Activated naive CD8-positive, alpha-beta T cell treated with anti-CD3 and anti-CD28 coated beads, Interleukin-2, amount 50 U/mL, for 24 hours (primary cell): ENCODE results near the gene BMPER.
"Not testable (repeated sequence)": the region's sequence is repeated elsewhere in the genome, so short reads cannot be mapped to it uniquely, and the experiment has no call there.

Experiments used
- ATAC-seq: fragments of 150-1000 bp; cut with Tn5 transposase; one replicate; pipeline ENCODE4 v1.10.0; 2021
- DNase-seq: peaks from one replicate; pipeline ENCODE4 v3.0.0; 2021
- H3K27ac Mint-ChIP-seq: one replicate; pipeline ENCODE4 v1.8.0; 2021; ENCODE audit warnings: mild to moderate bottlenecking, mixed read lengths
- H3K27me3 Mint-ChIP-seq: one replicate; pipeline ENCODE4 v1.8.0; 2021; ENCODE audit warnings: mixed read lengths
- H3K36me3 Mint-ChIP-seq: one replicate; pipeline ENCODE4 v1.8.0; 2021; ENCODE audit warnings: low read depth, mixed read lengths
- H3K4me1 Mint-ChIP-seq: one replicate; pipeline ENCODE4 v1.8.0; 2021; ENCODE audit warnings: mixed read lengths
- H3K4me3 Mint-ChIP-seq: one replicate; pipeline ENCODE4 v1.8.0; 2021; ENCODE audit warnings: mild to moderate bottlenecking, moderate library complexity, mixed read lengths
- H3K9me3 Mint-ChIP-seq: one replicate; pipeline ENCODE4 v1.8.0; 2021; ENCODE audit warnings: mixed read lengths

Gene BMPER

GRCh38 chr7:34158368-34159153 lies 253.2 kb downstream of the BMPER start:
- Mint-ChIP-seq H3K9me3 (peaks cover 5% of the 10 kb centered on the region), H3K36me3 (no peaks in the 10 kb centered on the region), H3K4me1 (no peaks in the 10 kb centered on the region), H3K27me3 (no peaks in the 10 kb centered on the region), H3K4me3 (no peak overlapping the region), H3K27ac (no peak overlapping the region)
- ATAC-seq = no peak
- no peak for DNase-seq

GRCh38 chr7:34160261-34160752 lies 255.0 kb downstream of the BMPER start:
- peaks cover 10% of the 10 kb centered on the region for H3K9me3 Mint-ChIP-seq
- H3K36me3 Mint-ChIP-seq = no peaks in the 10 kb centered on the region
- H3K27me3 Mint-ChIP-seq = no peaks in the 10 kb centered on the region
- no peak overlapping the region for H3K4me3 Mint-ChIP-seq
- no peak for DNase-seq
- ATAC-seq = no peak
- no peaks in the 10 kb centered on the region for H3K4me1 Mint-ChIP-seq
- H3K27ac Mint-ChIP-seq = no peak overlapping the region

- DNase-seq (no peak), ATAC-seq (no peak)
- no peak overlapping the region for H3K4me3 Mint-ChIP-seq
- H3K9me3 Mint-ChIP-seq = peaks cover 10% of the 10 kb centered on the region
- H3K27ac Mint-ChIP-seq = no peak overlapping the region
- H3K4me1 Mint-ChIP-seq = no peaks in the 10 kb centered on the region
- no peaks in the 10 kb centered on the region for H3K36me3 Mint-ChIP-seq
- H3K27me3 Mint-ChIP-seq = no peaks in the 10 kb centered on the region
Observed at GRCh38 chr7:34162027-34162565, 256.8 kb downstream of the BMPER start.

- H3K36me3 Mint-ChIP-seq = no peaks in the 10 kb centered on the region
Observed at GRCh38 chr7:34162677-34163076, 257.3 kb downstream of the BMPER start.

GRCh38 chr7:34163956-34164355 lies 258.6 kb downstream of the BMPER start:
- H3K4me1 Mint-ChIP-seq = no peaks in the 10 kb centered on the region

More at GRCh38 chr7:34162677-34163076, 257.3 kb downstream of the BMPER start:
- DNase-seq = no peak
- Mint-ChIP-seq H3K9me3 (peaks cover 10% of the 10 kb centered on the region), H3K4me1 (no peaks in the 10 kb centered on the region), H3K4me3 (no peak overlapping the region), H3K27ac (no peak overlapping the region), H3K27me3 (no peaks in the 10 kb centered on the region)
- no peak for ATAC-seq

GRCh38 chr7:34165466-34165865 lies 260.1 kb downstream of the BMPER start:
- no peaks in the 10 kb centered on the region for H3K27me3 Mint-ChIP-seq
- no peaks in the 10 kb centered on the region for H3K4me1 Mint-ChIP-seq
- no peaks in the 10 kb centered on the region for H3K36me3 Mint-ChIP-seq
- DNase-seq (no peak), ATAC-seq (no peak)
- H3K9me3 Mint-ChIP-seq = peaks cover 15% of the 10 kb centered on the region
- no peak overlapping the region for H3K27ac Mint-ChIP-seq
- no peak overlapping the region for H3K4me3 Mint-ChIP-seq

More at GRCh38 chr7:34163956-34164355, 258.6 kb downstream of the BMPER start:
- Mint-ChIP-seq H3K27ac (no peak overlapping the region), H3K27me3 (no peaks in the 10 kb centered on the region), H3K9me3 (peaks cover 12% of the 10 kb centered on the region), H3K4me3 (no peak overlapping the region), H3K36me3 (no peaks in the 10 kb centered on the region)
- ATAC-seq (no peak), DNase-seq (no peak)

GRCh38 chr7:34165927-34166550 lies 260.7 kb downstream of the BMPER start:
- Mint-ChIP-seq H3K4me1 (no peaks in the 10 kb centered on the region), H3K4me3 (no peak overlapping the region), H3K9me3 (peaks cover 15% of the 10 kb centered on the region), H3K27me3 (no peaks in the 10 kb centered on the region), H3K36me3 (no peaks in the 10 kb centered on the region), H3K27ac (no peak overlapping the region)
- ATAC-seq (no peak), DNase-seq (no peak)

- DNase-seq = no peak
- Mint-ChIP-seq H3K9me3 (peaks cover 10% of the 10 kb centered on the region), H3K4me1 (no peaks in the 10 kb centered on the region), H3K36me3 (no peaks in the 10 kb centered on the region), H3K4me3 (no peak overlapping the region), H3K27ac (no peak overlapping the region), H3K27me3 (no peaks in the 10 kb centered on the region)
- ATAC-seq = no peak
Observed at GRCh38 chr7:34168013-34168412, 262.7 kb downstream of the BMPER start.

- not testable (repeated sequence) for H3K27ac Mint-ChIP-seq, DNase-seq, H3K9me3 Mint-ChIP-seq, H3K4me1 Mint-ChIP-seq, ATAC-seq, H3K27me3 Mint-ChIP-seq, H3K4me3 Mint-ChIP-seq, H3K36me3 Mint-ChIP-seq
Observed at GRCh38 chr7:34174688-34175616, 269.6 kb downstream of the BMPER start.

- no peak overlapping the region for H3K27ac Mint-ChIP-seq
- H3K36me3 Mint-ChIP-seq = no peaks in the 10 kb centered on the region
- peaks cover 8% of the 10 kb centered on the region for H3K9me3 Mint-ChIP-seq
- no peaks in the 10 kb centered on the region for H3K27me3 Mint-ChIP-seq
- no peak for DNase-seq
- H3K4me3 Mint-ChIP-seq = no peak overlapping the region
- no peaks in the 10 kb centered on the region for H3K4me1 Mint-ChIP-seq
- no peak for ATAC-seq
Observed at GRCh38 chr7:34175837-34176236, 270.5 kb downstream of the BMPER start.

- DNase-seq = no peak
- H3K27ac Mint-ChIP-seq = no peak overlapping the region
- peaks cover 10% of the 10 kb centered on the region for H3K9me3 Mint-ChIP-seq
- H3K4me1 Mint-ChIP-seq = no peaks in the 10 kb centered on the region
- no peaks in the 10 kb centered on the region for H3K27me3 Mint-ChIP-seq
- no peak for ATAC-seq
- no peaks in the 10 kb centered on the region for H3K36me3 Mint-ChIP-seq
- no peak overlapping the region for H3K4me3 Mint-ChIP-seq
Observed at GRCh38 chr7:34177476-34177875, 272.1 kb downstream of the BMPER start.

- H3K9me3 Mint-ChIP-seq = peaks cover 3% of the 10 kb centered on the region
- no peak overlapping the region for H3K27ac Mint-ChIP-seq
- no peaks in the 10 kb centered on the region for H3K36me3 Mint-ChIP-seq
- ATAC-seq = no peak
- no peaks in the 10 kb centered on the region for H3K4me1 Mint-ChIP-seq
- no peaks in the 10 kb centered on the region for H3K27me3 Mint-ChIP-seq
- no peak for DNase-seq
- no peak overlapping the region for H3K4me3 Mint-ChIP-seq
Observed at GRCh38 chr7:34181271-34181958, 276.1 kb downstream of the BMPER start.

- Mint-ChIP-seq H3K27ac (no peak overlapping the region), H3K36me3 (no peaks in the 10 kb centered on the region), H3K4me3 (no peak overlapping the region), H3K4me1 (no peaks in the 10 kb centered on the region), H3K27me3 (no peaks in the 10 kb centered on the region), H3K9me3 (peaks cover 3% of the 10 kb centered on the region)
- DNase-seq = no peak
- ATAC-seq = no peak
Observed at GRCh38 chr7:34184466-34184865, 279.1 kb downstream of the BMPER start.

- Mint-ChIP-seq H3K27ac (no peak overlapping the region), H3K4me1 (no peaks in the 10 kb centered on the region), H3K9me3 (no peaks in the 10 kb centered on the region), H3K27me3 (no peaks in the 10 kb centered on the region), H3K36me3 (no peaks in the 10 kb centered on the region), H3K4me3 (no peak overlapping the region)
- ATAC-seq (no peak), DNase-seq (no peak)
Observed at GRCh38 chr7:34187798-34188307, 282.5 kb downstream of the BMPER start.
